HG03469 (cell line): ENCODE measurements around the gene MORN1.

Source experiments
- ATAC-seq: cut with Tn5 transposase; IDR thresholded peaks from one replicate; pipeline ENCODE4 v1.9.1; 2021; ENCODE audit warnings: mild to moderate bottlenecking, moderate library complexity, moderate number of reproducible peaks; ENCODE audit not compliant: unreplicated experiment

Gene MORN1

DNA sequence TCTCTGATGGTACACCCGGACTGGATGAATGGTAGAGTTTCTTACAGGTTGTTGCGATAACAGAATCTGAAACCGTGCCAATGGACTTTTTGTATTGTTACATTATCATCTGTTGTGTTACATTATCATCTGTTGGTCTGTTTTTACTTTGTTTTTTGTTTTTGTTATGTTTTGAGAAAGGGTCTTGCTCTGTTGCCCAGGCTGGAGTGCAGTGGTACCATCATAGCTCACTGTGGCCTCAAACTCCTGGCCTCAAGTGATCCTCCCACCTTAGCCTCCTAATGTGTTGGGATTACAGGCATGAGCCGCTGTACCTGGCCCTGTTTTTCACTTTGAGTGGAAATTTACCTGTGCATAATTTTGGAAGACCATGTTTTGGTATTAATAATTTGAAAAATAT, 31.2 kb upstream of the MORN1 start:
- no peak for ATAC-seq

DNA sequence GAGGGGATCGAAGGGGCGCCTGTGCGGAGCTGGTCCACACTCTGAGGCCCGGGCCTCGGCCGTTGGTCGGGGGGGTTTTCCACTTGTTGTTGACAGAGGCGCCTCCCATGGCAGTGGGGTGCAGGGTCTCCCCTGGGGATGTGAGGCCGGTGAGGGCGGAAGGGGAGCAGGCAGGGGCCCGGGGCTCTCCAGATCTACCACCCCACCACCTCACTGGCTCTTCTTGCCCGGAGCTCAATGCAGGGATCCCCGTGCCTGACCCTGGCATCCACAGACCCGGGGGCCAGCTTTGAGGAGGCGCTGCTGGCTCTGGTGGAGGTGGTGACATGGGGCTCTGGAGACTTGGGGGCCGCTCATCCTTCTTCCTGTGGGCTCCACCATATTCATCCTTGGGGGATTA, 28.1 kb upstream of the MORN1 start:
- no peak for ATAC-seq

DNA sequence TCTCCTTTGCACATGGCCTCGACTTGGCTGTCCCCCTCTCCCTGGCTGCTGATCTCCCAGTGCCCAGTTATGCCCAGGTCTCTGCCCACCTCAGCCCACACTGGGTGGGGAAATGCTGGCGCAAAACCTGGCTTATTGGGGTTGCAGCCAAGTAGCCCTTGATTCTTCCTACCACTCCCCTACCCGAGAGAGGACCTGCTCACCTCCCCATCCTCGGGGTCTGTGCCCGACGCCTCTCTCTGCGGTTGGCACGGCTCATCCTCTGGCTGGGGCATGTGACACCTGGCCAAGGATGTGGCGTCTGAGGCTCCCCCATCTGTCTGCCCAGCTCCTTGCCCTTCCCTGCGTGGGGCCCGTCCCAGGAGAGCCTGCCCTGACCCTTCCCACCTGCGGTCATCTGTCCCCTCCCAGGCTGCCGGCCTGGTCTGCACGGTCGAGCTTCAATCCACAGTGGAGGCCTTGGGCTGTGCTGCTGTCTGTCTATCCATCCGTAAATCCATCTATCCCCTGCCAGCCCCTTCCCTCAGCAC, 27.5 kb upstream of the MORN1 start:
- no peak for ATAC-seq

DNA sequence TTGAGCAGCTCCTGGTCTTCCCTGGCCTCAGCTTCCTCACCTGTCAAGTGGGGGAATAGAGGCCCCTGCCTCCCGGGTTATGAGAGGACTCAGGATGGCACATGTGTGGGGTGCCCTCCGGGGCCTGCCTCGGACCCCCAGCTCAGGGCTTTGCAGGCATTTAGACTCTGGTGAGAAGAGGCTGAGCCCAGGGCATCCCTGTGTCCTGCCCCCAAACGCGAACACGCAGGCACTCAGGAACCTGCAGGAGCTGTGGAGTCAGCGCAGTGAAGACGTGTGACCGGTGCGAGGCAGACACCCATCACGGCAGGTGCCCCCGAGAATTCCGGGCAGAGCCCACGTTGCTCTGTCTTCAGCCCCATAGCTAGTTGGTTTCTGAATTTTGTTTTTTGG, 26.5 kb upstream of the MORN1 start:
- no peak for ATAC-seq

DNA sequence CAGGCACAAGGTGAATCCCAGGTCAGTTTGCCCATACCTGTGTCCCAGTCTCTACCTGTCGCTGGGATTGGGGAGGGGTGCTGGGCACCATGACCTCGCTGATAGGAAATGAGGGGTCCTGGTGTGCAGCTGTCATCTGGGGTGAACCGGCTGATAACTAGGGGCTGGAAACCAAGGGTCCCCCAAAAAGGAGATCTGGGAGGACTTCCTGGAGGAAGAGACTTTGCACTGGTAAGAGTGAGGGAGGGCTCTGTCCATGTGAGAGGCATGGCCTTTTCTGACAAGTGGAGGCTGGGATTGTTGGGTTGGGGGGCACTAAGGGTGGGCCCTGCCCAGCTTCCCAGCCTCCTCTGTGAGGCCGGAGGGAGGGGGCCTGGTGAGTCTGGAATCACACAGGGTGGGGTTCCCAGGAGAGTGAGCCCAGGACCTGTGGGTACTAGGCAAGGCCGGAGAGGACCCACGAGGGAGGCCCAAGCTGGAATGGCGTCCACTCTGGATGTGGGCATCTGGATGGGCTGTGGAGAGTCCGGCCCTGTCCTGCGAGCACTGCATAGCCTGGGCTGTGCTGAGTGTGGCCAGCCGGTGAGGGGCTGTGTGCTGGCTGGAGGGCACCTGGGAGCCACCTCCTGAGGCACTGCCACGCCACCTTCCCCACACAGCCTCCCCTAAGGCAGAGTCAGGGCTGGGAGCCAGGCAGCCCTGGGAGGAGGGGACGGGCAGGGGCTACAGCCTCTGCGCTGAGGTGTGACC, 25.9 kb upstream of the MORN1 start:
- ATAC-seq: no peak

DNA sequence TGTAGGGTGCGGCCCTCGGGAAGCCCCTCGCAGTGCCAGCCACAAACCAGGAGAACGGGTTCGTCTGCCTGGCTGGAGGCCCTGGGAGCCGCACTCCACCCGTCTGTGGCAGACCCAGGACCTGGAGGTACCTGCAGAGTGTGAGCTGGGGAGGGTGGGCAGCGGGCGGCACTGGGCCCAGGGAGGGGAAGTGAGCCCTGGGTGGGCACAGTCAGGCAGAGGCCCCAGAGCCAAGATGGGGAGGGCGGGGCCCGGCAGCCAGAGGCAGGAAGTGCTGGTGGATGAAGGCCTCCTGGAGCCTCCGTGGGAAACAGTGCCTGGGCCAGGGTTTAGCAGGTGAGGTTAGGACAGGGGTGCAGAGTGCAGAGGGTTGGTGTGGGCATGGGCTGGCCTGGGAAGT, 25.0 kb upstream of the MORN1 start:
- no peak for ATAC-seq

DNA sequence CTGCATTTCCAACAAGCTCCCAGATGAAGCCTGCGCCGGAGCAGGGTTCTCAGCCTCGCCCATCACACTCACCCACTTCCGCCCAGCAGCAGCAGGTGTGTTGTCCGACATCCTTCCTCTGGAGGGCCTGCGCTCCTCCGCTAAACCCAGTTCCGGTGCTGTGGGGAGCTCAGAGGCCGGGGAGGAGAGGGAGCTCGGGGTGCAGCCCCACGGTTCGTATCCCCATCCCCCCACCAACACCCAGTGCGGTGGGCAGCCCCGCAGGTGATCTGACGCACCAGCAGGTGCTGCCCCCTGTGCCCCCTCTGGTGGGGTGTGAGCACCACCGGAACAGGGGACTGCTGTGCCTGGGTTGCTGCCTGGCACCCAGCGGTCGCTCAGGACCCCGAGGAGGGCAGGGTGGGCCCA, 24.5 kb upstream of the MORN1 start:
- no peak for ATAC-seq

DNA sequence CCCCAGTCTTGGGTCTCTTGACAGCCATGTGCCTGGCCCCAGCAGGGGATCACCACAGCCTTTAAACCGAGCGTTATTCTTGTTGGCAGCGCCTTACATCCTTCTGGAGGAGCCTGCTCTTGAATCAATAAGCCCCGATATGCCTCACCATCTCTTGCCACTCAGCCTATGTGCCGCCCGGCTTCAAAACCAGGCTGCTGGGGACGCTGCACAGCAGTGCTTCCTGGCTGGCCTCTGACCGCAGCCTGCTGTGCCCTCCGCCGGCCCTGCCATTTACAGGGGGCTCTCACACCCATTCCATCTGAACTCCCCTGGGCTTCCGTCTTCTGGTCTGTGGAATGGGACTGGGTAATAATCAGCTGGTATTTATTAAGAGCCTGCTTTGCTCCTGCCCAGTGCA, 24.0 kb upstream of the MORN1 start:
- no peak for ATAC-seq

DNA sequence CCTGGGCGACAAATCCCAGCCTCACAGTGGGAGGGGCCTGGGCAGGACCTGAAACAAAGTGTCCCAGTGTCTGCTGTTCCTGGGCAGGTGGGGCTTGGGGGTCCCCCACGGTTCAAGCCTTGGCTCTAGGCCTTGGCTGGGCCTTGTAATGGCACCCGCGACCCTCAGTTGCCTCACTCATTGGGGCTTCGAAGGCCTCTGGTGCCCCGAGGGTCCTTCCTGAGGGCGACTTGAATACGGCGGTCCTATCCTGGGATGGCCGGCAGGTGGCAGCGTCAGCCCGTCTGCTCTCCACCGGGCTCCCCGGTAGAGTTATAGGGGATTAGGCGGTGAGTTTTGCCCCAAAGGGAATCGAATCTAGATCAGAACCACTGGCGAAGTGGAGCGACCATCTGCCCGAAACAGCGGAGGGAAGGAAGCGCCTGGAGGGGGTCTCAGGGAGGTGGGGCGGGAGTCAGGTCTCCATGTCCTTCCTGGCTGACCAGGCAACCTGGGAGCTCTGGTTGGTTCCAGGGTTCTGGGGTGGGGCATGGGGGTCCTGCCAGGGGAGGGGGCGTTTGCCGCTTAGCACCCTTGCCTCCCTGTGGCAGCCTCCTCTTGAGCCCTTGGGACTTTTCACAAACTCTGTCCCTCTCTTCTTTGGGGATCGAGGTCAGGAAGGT, 23.1 kb upstream of the MORN1 start:
- ATAC-seq: no peak

DNA sequence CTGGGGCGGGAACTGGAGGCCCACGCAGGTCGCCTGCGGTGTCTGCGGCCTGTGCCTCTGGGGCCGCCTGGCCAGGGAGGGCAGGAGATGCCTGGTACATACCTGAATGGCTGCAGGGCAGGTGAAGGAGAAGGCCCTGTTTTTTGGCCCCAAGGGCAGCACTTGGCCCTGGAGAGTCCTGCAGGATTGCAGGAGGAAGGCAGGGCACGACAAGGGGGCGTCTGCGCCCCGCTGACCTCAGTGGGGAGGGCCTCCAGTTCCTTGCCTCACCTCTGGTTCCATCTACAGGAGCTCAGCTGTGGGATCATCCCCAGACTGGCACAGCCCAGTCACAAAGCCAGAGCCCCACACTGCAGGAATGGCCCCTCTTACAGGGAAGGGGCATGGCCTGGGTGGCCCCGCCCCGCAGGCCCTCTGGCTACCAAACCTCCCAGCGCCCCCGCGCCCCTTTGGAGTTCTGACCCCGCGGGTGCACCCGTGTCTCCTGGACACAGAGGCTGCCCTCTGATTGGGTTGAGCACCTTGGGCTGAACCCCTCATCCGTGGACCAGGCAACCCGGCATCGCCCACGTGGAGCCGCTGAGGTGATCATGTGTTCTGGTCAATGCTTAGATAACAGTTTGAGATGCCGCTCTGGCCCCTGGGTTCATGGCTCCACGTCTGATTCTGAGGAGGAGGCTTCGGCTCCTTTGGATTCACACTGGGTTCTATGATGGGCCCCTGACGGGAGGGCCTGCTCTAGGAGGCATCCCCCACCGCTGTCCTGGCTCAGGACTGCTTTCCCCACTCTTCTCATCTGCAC, 22.3 kb upstream of the MORN1 start:
- no peak for ATAC-seq

DNA sequence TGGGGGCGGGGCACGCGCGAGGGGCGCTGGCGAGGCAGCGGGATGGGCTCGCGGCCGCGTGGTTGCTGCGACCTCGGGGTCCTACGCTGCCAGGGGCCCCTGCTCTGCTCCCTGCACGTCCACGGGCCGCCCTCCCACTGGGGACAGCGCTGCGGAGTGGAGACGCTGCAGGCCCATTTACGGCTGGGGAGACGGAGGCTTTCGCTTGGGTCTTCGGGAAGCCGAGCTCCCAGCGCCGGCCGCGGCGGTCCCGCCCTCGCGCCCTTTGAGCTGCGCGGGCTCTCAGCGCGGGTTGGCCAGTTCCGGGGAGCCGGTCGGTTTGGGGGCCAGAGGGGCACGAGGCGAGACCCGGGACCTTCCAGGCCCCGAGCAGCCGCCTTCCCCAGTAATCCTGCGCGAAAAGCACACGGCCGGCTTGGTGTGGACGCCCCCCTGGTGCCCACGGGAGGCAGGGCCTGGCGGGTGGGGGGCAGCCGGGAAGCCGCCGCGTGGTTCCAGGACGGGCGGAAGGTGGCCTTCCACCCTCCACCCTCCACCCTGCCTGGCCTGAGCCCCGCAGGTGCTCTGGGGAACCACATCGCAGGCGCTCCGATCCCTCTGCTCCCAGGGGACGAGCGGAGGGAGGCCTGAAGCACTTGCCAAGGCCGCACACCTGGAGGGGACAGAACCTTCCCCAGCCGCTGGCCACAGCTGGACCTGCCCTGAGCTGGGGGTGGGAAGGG, 21.6 kb upstream of the MORN1 start:
- ATAC-seq: peak; percentile 3

DNA sequence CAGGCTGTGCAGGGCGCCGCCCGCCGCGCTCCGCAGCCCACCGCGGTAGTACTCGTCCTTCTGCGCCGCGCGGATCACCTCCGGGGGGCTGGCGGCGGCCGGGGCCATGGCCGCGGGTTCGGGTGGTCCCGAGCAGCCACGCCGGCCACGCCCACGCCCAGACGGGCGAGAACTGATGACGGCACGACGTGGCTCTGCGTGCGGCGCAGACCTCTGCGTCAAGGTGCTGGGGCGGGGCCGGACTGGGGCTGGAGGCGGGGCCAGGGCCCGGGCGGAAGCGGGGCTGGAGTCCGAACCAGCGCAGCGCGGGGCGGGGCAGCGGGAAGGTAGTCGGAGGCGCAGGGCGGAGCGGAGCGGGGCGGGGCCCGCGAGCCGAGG, 21.0 kb upstream of the MORN1 start, which contains the start of gene PEX10:
Gene PEX10 (minus strand): TSS at position 170 of the 378 bp plus-strand sequence. CDS start 62 bp downstream, at position 108.
- ATAC-seq: peak; percentile 63

DNA sequence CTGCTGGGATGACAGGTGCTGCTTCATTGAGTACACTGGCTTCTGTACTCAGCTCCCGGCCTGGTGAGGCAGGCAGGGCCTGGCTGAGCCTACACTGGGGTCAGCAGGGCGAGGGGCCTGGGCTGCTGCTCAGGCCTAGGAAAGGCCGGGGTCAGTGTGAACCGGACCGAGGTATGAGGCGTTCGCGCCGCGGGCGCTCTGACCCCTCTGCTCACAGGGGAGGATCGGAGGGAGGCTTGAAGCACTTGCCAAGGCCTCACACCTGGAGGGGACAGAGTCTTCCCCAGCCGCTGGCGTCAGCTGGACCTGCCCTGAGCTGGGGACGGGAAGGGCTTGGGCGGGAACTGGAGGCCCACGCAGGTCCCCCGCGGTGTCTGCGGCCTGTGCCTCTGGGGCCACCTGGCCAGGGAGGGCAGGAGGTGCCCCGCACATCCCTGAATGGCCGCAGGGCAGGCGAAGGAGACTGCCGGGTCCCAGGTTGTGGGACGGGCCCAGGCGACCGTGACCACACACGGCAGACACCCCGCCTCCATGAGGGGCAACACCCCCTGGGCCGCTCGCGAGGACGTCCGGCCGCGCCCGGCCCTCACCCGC, 20.5 kb upstream of the MORN1 start:
- ATAC-seq: peak; percentile 15

DNA sequence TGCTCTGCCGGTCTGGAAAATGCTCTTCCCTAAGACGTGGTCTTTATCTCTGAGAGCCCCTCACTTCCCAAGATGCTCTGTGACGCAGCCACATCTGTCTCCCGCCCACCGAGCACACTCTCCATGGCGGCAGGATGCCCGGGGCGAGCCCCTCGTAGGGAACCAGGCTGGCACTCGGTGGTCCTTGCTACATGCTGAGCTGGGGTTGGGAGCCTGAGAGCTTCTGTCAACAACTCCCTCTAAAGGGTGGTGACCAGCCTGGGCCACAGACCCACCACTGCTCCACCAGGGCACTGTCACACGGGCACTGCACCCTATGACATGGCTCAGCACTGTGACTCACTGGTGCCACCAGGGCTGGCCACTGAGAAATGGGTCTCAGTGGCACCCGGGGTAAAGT, 18.4 kb upstream of the MORN1 start:
- no peak for ATAC-seq

DNA sequence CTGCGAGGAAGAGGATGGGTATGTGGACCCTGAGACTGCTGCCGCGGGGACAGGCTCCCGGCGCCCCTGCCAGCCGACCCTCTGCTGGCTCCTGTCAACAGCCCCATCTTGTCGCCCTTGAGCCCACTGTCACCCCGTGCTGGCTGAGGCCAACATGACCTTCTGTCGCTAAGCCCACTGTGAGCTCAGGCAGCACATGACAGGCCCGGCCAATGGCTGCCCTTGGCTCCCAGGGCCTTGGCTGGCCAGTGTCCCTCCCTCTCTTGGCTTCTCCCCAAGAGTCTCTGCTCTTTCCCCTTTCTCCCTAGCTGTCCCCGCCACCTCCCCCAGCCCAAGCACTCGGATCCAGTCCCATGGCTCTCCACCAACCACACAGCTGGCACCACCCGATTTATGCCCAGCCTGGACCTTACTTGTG, 17.5 kb upstream of the MORN1 start:
- no peak for ATAC-seq

DNA sequence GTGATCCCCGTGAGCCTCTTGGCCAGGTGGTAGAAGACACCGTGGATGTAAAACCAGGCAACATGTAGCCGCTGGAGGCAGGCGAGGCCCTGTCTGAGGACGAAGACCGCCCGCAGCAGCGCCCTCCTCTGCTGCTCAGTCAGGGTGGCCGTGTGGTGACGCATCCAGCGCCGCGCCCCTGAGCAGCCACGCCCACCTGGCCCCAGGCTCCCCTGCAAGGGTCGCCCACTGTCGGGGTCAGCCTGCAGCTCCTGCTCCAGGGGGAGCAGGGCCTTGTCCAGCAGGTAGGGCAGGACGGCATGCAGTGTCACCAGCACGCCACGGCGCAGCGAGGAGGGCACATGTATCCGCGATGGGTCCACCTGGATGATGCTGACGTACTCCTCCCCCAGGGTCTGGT, 17.1 kb upstream of the MORN1 start:
- ATAC-seq: no peak

DNA sequence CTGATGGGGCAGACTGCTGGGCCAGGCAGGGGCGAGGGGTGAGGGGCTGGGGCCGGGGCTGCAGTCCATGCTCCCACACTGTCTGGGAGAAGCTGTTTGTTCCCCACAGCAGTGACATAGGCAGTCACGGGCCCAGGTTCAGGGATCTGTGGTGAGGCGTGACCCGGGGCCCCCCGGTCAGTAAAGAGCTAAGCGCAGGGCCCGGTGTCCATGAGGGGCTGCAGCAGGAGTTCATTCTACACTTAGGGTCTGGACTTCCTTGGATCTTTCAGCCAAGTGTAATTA, 16.6 kb upstream of the MORN1 start:
- ATAC-seq: no peak

DNA sequence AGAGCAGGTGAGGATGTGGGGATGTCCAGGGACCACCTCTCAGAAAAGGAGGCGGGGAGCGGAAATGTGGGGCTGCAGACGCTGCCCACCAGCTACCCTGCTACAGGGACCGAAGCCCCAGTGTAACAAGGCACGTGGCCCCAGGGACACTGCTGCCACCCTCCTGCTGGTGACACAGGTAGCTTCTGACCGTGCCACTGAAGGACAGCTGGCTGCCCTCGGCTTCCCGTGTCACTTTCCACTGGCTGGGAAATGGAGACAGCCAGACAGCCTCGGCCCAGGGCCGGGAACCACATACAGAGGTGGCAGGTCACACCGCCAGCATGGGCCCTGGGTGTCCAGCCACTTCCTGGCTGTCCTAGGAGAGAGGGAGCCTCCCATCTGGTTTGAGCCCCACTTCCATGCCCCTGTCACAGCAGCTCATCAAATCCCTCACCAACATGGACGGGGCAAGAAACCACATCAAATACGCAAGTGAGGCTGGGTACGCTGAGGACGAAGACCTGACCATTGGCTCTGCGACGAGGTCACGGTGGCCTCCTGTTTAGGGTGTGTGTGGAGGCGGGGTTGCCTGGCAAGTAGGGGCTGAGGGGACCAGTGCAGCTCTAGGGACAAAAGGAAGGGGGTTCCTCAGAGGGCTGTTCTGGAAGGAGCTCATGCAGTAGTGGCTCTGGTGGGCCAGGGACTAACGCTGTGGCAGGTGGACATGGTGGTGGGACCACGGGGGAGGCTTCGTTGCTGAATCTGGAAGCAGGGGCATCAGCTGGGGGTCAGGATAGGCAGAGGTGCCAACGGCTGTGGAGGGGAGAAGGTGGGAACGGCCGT, 16.0 kb upstream of the MORN1 start:
- no peak for ATAC-seq

DNA sequence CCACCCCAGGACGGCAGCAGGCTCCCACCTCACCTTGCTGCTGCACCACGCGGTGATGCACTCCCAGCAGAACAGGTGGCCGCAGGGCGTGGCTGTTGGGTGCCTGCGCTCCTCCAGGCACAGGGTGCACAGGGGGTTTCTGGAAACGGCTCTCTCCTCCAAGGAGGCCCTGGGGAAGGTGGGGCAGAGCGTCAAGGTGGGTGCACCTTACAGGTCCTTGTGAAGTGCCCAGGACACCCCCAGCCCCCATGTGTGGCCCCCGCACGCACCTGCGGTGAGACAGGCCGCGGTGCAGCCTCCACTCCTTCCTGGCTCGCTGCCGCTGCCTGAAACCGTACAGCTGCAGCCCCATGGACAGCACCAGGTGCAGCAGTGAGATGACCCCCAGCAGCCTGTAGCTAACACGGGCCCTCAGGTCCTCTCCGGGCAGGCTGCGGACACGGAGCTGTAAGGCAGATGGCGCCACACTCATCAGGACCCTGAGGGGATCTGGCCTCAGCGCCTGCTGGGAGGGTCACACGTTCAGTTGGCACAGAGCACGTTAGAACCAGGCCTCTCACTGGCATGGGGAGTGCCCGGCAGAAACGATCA, 15.2 kb upstream of the MORN1 start:
- ATAC-seq: no peak
